Heart right ventricle (tissue), 16 donors: Measurements from ENCODE around the gene GMDS. TPM values are rescaled to one million over a fixed set of nuclear protein-coding genes. Genes with fewer than 3 reads are reported as not detected.

ENCODE experiments used
- ATAC-seq, 8 donors: fragments of 200-7000 bp; cut with Tn5 transposase; one replicate each; pipeline ENCODE4 v1.9.1; 2020; ENCODE audit warnings: mild to moderate bottlenecking in 8 of 8, moderate library complexity in 8 of 8, moderate number of reproducible peaks in 1 of 8
- DNase-seq, 2 donors: peaks; one replicate each; pipeline ENCODE4 v3.0.0-alpha.2; 2020
- H3K27ac ChIP-seq, 10 donors: fragments of 200-600 bp; sonication (generic) in 2 of 10; one replicate each; pipeline versions ENCODE4 v1.5.0 to v1.8.0; 2020 to 2022; ENCODE audit warnings: mild to moderate bottlenecking in 3 of 10
- H3K27me3 ChIP-seq, 7 donors: fragments of 200-600 bp; one replicate each; pipeline ENCODE4 v1.8.0; 2021 to 2022; ENCODE audit warnings: mild to moderate bottlenecking in 2 of 7
- H3K36me3 ChIP-seq, 9 donors: fragments of 200-600 bp; sonication (generic) in 1 of 9; one replicate each; pipeline versions ENCODE4 v1.5.0 to v1.8.0; 2020 to 2022; ENCODE audit warnings: mild to moderate bottlenecking in 2 of 9
- H3K4me1 ChIP-seq, 9 donors: fragments of 200-600 bp; sonication (generic) in 1 of 9; one replicate each; pipeline versions ENCODE4 v1.5.0 to v1.8.0; 2020 to 2022; ENCODE audit warnings: mild to moderate bottlenecking in 4 of 9
- H3K4me3 ChIP-seq, 10 donors: fragments of 200-600 bp; sonication (generic) in 2 of 10; one replicate each; pipeline versions ENCODE4 v1.5.0 to v1.8.0; 2020 to 2022; ENCODE audit warnings: mild to moderate bottlenecking in 7 of 10, moderate library complexity in 2 of 10
- H3K9me3 ChIP-seq, 11 donors: fragments of 200-600 bp in 10 of 11; sonication (generic) in 2 of 11; one replicate each; pipeline versions ENCODE4 v1.5.0 to v1.8.0; 2013 to 2022; ENCODE audit warnings: mild to moderate bottlenecking in 2 of 11, control low read depth in 1 of 11, moderate library complexity in 1 of 11
- CTCF ChIP-seq, 9 donors: fragments of 200-600 bp; sonication (generic) in 2 of 9; IDR thresholded peaks; one replicate each; pipeline versions ENCODE4 v1.5.0 to v1.8.0; 2021 to 2022; ENCODE audit warnings: antibody characterized with exemption in 9 of 9, mild to moderate bottlenecking in 5 of 9, moderate library complexity in 1 of 9
- WGBS, 2 donors: extraction: QIAGEN DNeasy Blood & Tissue Kit; methylation state at CpG; one replicate each; pipeline ENCODE4 v1.1.7; 2013; ENCODE audit warnings: inconsistent platforms in 1 of 2; 5-methylcytosine and 5-hydroxymethylcytosine counted together
- intact Hi-C, 10 donors: fragments of 100-400 bp; cut with DNase I; formaldehyde crosslinking; loops; one replicate each; pipeline versions ENCODE4 v1.11.1 to v1.14.2; 2022
- polyA plus RNA-seq, 2 donors: library from polyadenylated mRNA; stranded (reverse); fragments of 200-250 nt; gene quantifications; one replicate each; pipeline ENCODE4 v1.2.3, GENCODE V29; 2013
- total RNA-seq, 10 donors: library from RNA; stranded (reverse); fragmentation: NEBNext Ultra II Directional in 3 of 10; extraction: Animal tissue kit (Norgen Biotek cat#: 25700) in 3 of 10; gene quantifications; one replicate each; pipeline versions ENCODE4 v1.2.1 to v1.2.4, GENCODE V29; 2021 to 2023
- donor health status: Arrhythmogenic right ventricular cardiomyopathy.
- donor health status: ischemic (EF 13 %, LVEDD 7.1; RV severe dilation, severe dysfunction).
- donor health status: healthy with polysubstance abuse.
- donor health status: DM: no; HTN: yes; CAD: no.
- donor health status: DM: no; HTN: no; CAD: no.
- donor health status: ischemic (EF 25% LVEDD 6.9; RV normal size, moderate dysfunction).
- donor health status: ischemic (EF 25% LVEDD 5.7; RV mildly dilated, moderate dysfunction).
- donor health status: healthy.
- donor health status: DM: yes; HTN: yes; CAD: no.
- donor health status: Ischemic cardiomyopathy.
- donor health status: ischemic (EF 35%, LVEDD 5.7; RV mildly dilated, moderate dysfunction).
- donor health status: nonischemic (EF 11% LVEDD 7.7; RV severe dilation, severe dysfunction).
- donor health status: DM: yes; HTN: yes; CAD: no.
- donor health status: PGD.
- donor health status: ischemic (EF 29% LVEDD 5.4; RV normal size, mild dysfunction).
- donor health status: nonischemic (EF 23%, LVEDD 6.1; RV moderate dilation, normal function).

Gene GMDS
- total and polyA plus RNA-seq, 12 donors, result 5.0 to 10.6 (median 6.9) TPM

- no peak for TF ChIP-seq CTCF (IDR thresholded peaks at IDR 0.05)
- Histone ChIP-seq H3K9me3 (no peaks in the 10 kb centered on the region), H3K27ac (no peak overlapping the region), H3K36me3 (no peaks in the 10 kb centered on the region), H3K4me1 (no peaks in the 10 kb centered on the region), H3K27me3 (no peaks in the 10 kb centered on the region), H3K4me3 (no peak overlapping the region)
- intact Hi-C loops, result loop anchor here in 2 of 10 donors (10.0 kb wide), 2 partner anchors 77 to 237 kb away; no protein-coding TSS in a partner anchor
- DNase-seq, result no peak
- no peak for ATAC-seq
- 36 to 41% methylated on average over 1 of the region's 1 CpG for WGBS, 2 donors
Measured at GRCh38 chr6:2118136-2118535, 127.3 kb downstream of the GMDS start.

- no peaks in the 10 kb centered on the region for H3K36me3 ChIP-seq
- DNase-seq (no peak), ATAC-seq (no peak)
- no peak for TF ChIP-seq CTCF (IDR thresholded peaks at IDR 0.05)
- intact Hi-C loops, result loop anchor here in 2 of 10 donors (10.0 kb wide), 2 partner anchors 77 to 237 kb away; no protein-coding TSS in a partner anchor
- no peak overlapping the region for H3K27ac ChIP-seq
- H3K27me3 ChIP-seq, result no peaks in the 10 kb centered on the region
- no peaks in the 10 kb centered on the region for H3K4me1 ChIP-seq
- no peak overlapping the region for H3K4me3 ChIP-seq
- WGBS, 2 donors, result 96% methylated on average over 7 of the region's 7 CpGs
- H3K9me3 ChIP-seq, result no peaks in the 10 kb centered on the region
Measured at GRCh38 chr6:2117447-2117846, 128.0 kb downstream of the GMDS start.

- DNase-seq, result no peak
- 93 to 97% methylated on average over 2 of the region's 2 CpGs for WGBS, 2 donors
Measured at GRCh38 chr6:2116496-2116895, 128.9 kb downstream of the GMDS start.

GRCh38 chr6:2114100-2114499 lies 131.3 kb downstream of the GMDS start:
- no peak for TF ChIP-seq CTCF (IDR thresholded peaks at IDR 0.05)
- ATAC-seq (no peak), DNase-seq (no peak)
- H3K27me3 ChIP-seq, result no peaks in the 10 kb centered on the region
- H3K27ac ChIP-seq, result no peak overlapping the region
- H3K36me3 ChIP-seq, result no peaks in the 10 kb centered on the region
- peaks cover 0 to 20% (median 8%) of the 10 kb centered on the region in 9 donors for H3K4me1 ChIP-seq
- H3K9me3 ChIP-seq, result no peaks in the 10 kb centered on the region
- no peak overlapping the region for H3K4me3 ChIP-seq
- intact Hi-C loops, result loop anchor here in 2 of 10 donors (5.0 to 10.0 kb wide), 3 partner anchors 81 to 241 kb away; no protein-coding TSS in a partner anchor
- WGBS, 2 donors, result 89 to 91% methylated on average over 1 of the region's 1 CpG

More at GRCh38 chr6:2116496-2116895, 128.9 kb downstream of the GMDS start:
- ATAC-seq, result no peak
- H3K9me3 ChIP-seq, result no peaks in the 10 kb centered on the region
- no peaks in the 10 kb centered on the region for H3K27me3 ChIP-seq
- H3K4me3 ChIP-seq, result no peak overlapping the region
- no peaks in the 10 kb centered on the region for H3K36me3 ChIP-seq
- no peak for TF ChIP-seq CTCF (IDR thresholded peaks at IDR 0.05)
- peaks cover 0 to 5% (median 4%) of the 10 kb centered on the region in 9 donors for H3K4me1 ChIP-seq
- intact Hi-C loops, result loop anchor here in 2 of 10 donors (10.0 kb wide), 2 partner anchors 78 to 238 kb away; no protein-coding TSS in a partner anchor
- no peak overlapping the region for H3K27ac ChIP-seq
